ENCODE data around the gene TNN.

- TF ChIP-seq RAD21 (conservative IDR thresholded peaks at IDR 0.05) (no peak), EP300 (conservative IDR thresholded peaks at IDR 0.05; ENCODE audit: poor library complexity, severe bottlenecking) (no peak), CTCF (IDR thresholded peaks at IDR 0.05; ENCODE audit: poor library complexity, severe bottlenecking) (no peak), TAF1 (IDR thresholded peaks at IDR 0.05; ENCODE audit: low read depth) (no peak), EZH2 (IDR thresholded peaks at IDR 0.05; ENCODE audit: borderline replicate concordance, insufficient read depth, low read length, poor library complexity, severe bottlenecking) (no peak)
These were observed 104.9 kb downstream of the TNN start for GRCh38 chr1:175172503-175172902.
